HG03175 (cell line): ENCODE measurements around the gene KCNK4.
A peak's percentile ranks its signal among the peaks of the same experiment; 100 is the strongest.

ENCODE experiments used
- ATAC-seq: cut with Tn5 transposase; IDR thresholded peaks from one replicate; pipeline ENCODE4 v1.9.1; 2021; ENCODE audit warnings: mild to moderate bottlenecking, moderate library complexity; ENCODE audit not compliant: unreplicated experiment

KCNK4 gene

DNA sequence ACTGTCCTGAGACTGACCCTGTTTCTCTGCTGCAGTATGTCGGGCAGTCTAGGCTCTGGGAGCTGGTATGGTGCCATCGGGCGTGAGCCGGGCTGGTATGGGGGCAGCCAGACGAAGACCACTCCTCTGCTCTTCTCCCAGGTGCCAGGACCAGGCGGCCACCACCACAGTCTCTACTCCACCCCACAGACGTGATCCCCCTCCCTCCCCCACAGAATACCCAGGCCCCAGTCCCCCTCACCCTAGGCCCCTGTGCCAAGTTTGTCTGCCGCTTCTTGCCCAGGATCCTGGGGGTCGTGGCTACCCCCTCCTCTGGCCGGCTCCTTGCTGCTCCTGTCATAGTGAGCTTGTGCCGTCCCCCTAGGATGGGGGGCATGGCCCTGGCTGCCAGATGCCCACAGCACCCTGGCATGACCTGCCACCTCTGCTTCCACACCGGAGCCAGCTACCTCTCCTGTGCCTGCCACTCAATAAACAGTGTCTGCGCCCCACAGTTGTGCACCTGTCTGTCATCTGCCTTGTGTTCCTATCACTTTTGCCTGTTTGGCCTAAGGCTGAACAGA is 2.0 kb upstream of the KCNK4 start:
- no peak for ATAC-seq

DNA sequence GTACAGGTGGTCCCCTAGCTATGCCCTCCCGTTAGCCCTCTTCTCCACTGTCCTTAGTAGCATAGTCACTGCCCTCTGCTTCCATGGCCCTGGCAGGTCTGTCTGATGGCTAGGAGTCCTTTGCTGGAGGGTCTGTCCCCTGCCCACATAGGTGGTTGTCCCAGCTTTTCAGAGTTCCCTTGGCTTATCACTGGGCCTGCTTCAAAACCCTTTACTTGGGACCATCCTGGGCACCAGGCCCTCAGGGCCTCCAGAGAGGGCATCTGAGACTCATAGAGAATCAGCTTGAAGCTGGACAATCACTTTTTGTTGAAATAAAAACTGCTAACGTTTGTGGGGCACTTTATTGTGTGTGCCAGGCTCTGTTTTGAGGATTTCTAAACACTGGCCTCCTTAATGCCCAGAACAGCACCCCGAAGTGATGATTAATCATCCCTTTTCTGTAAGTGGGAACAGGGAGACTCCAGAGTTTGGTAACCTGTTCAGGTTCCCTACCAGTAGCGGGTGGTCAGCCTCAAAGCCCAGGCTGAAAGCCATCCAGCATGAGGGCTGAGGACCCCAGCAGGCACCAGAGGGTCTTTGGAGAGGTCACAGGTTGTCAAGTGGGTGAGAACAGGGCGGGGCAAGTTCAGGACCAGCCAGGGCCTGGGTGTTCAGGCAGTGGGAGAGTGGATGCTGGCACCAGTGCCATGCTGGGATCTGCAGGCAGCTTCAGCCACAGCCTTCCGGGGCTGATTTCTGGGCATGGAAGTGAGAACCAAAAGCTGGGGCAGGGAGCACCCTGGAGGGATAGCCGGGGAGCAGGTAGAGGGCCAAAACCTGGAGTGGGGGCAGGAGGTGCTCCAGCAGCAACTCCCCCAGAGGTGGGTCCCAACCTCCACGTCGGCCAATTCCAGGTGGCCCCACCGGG is 495 bp upstream of the KCNK4 start:
- ATAC-seq = no peak

DNA sequence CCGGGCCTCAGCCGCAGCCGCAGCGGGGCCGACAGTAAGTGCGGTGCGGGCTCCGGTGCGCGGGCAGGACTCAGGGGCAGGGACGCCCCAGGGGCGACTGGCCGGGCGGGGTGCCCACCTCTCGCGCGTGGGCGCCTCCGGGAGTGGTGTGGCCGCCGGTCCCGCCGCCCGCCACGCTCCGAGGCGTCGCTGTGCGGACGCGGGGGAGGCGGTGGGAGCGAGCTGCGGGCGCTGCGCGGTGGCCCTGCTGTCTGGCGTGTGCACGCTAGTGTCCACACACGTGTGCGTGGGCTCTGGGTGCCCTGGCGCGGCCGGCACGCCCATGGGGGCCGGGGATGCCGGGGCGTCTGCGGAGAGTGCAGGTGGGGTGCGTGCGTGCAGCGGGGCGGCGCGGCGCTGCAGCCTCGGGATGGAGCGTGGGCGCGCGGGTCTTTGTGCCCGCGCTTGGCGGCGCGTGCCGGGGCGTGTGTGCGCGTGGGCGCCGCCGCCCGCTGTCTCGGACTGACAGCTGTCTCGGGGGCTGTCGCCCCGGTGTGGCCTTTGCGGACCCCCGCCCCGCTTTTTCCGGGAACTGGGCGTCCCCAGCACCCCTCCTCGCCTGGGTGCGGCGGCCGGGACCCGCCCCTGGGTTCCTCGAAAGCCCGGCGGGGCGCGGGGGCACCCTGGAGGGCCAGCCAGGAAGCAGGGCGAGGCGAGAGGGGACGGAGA is 804 bp downstream of the KCNK4 start:
- no peak for ATAC-seq

DNA sequence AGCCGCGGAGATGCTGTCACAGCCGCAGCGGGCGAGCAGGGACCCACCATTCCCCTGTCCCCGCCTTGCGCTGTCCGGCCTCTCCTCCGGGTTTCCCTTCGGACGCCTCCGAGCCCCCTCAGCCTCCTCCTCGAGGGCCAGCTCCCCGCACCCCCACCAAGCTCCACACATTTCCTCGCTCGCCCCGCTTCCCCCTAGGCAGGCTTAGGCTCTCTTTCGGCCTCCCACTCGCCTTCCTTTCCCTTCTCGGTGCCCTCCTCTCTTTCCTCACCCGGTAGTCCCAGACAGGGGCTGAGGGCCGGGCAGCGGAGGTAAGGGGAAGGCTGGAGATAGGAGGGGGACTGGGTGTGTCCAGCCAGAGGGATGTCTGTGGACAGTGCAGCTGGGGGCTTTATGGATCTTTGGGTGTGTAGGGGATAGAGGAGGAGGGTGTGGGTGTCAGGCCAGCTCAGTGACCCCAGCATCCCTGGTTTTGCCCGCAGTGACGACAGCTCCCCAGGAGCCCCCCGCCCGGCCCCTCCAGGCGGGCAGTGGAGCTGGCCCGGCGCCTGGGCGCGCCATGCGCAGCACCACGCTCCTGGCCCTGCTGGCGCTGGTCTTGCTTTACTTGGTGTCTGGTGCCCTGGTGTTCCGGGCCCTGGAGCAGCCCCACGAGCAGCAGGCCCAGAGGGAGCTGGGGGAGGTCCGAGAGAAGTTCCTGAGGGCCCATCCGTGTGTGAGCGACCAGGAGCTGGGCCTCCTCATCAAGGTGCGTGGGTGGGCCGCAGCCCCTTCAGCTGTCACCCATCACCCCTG is 1.6 kb downstream of the KCNK4 start:
- ATAC-seq = no peak

DNA sequence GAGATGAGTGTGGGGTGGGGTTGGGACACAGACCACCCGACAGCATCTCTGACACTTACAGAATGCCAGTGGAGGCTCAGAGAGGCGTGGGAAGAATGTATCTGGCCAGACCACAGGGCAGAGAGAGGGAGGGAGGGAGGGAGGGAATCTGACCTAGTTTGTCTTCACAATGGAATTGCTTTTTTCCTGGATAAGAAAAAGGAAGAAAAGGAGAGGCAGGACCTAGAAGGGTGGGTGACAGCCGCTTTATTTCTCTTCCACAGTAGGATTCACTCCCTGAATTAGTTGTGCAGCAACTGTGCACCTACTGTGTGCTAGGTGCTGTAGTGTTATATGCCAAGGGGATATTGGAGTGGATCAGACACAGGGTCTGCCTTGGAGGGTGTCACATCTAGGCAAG is 3.7 kb downstream of the KCNK4 start:
- ATAC-seq = no peak

DNA sequence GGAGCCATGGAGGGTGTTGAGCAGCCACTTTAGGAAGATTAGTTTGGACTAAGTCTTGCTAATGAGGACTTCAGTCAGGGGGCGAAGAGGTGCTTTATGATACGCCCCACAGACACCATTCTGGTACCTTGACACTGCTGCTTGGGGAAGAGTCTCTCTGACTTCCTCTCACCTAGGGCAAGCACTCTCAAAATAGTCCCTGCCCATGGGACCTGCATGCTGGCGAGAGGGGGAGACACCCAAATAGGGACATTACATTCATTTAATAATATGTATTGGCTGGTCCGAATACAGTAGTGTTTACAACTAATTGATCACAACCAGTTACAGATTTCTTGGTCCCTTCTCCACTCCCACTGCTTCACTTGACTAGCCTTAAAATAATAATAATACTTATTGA is 4.7 kb downstream of the KCNK4 start:
- no peak for ATAC-seq

DNA sequence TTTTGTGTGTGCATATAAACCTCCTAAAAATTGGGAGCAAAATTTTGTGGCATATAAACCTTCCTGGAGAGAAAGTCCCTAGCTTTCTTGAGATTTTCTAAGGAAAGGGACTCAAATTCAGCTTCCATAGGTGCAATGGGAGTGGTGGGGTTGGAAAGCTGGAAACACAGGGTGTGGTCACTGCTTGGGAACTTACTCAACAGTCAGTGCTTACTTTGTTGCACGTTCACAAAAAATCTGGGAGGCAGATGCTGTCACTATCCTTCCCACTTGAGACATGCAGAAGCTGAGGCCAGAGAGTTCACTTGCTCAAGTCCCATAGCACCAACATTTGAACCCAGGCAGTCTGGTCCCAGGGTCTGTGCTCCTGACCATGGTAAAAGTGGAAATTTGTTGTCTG is 5.1 kb downstream of the KCNK4 start:
- ATAC-seq = no peak

DNA sequence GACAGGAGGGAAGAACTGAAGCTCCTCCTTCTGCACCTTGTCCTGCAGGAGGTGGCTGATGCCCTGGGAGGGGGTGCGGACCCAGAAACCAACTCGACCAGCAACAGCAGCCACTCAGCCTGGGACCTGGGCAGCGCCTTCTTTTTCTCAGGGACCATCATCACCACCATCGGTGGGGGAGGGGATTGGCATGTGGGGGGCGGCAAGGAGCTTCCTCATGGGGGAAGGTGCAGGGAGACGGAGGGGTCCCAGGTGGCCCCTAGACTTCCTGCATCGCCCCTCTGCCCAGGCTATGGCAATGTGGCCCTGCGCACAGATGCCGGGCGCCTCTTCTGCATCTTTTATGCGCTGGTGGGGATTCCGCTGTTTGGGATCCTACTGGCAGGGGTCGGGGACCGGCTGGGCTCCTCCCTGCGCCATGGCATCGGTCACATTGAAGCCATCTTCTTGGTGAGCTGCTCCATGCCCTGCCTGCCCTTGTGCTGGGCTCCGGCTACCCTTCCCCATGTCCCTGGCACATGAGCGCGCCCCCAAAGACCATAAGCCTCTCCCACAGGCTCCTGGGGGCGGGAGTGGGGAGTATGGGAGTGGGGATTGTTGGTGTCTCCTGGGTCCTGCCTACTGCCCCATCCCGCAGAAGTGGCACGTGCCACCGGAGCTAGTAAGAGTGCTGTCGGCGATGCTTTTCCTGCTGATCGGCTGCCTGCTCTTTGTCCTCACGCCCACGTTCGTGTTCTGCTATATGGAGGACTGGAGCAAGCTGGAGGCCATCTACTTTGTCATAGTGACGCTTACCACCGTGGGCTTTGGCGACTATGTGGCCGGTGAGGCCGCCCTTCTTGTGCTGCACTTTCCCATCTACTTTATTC is 6.0 kb downstream of the KCNK4 start:
- ATAC-seq = no peak

DNA sequence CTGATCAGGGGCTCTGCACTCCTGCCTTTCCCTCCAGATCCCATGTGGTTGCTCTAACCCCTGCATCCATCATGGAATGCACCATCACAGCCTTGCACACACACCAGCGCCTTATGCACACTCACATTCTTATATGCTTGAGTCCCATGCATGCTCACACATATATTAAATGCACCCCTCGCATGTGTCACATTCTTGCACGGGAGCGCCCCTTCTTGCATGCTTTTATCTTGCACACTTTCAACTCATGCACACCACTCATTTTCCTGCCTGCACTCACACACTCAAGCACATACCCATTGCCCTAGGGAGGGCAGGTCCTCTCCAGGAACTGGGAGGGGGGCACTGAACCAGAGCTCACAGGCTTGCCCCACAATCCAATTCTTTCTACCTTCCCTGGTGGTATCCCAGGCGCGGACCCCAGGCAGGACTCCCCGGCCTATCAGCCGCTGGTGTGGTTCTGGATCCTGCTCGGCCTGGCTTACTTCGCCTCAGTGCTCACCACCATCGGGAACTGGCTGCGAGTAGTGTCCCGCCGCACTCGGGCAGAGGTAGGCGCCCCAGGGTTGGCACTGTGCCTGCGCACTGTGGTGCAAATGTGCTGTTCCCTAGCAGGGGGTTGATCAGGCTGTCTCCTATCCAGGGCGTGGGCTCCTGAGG is 6.7 kb downstream of the KCNK4 start:
- ATAC-seq = no peak

DNA sequence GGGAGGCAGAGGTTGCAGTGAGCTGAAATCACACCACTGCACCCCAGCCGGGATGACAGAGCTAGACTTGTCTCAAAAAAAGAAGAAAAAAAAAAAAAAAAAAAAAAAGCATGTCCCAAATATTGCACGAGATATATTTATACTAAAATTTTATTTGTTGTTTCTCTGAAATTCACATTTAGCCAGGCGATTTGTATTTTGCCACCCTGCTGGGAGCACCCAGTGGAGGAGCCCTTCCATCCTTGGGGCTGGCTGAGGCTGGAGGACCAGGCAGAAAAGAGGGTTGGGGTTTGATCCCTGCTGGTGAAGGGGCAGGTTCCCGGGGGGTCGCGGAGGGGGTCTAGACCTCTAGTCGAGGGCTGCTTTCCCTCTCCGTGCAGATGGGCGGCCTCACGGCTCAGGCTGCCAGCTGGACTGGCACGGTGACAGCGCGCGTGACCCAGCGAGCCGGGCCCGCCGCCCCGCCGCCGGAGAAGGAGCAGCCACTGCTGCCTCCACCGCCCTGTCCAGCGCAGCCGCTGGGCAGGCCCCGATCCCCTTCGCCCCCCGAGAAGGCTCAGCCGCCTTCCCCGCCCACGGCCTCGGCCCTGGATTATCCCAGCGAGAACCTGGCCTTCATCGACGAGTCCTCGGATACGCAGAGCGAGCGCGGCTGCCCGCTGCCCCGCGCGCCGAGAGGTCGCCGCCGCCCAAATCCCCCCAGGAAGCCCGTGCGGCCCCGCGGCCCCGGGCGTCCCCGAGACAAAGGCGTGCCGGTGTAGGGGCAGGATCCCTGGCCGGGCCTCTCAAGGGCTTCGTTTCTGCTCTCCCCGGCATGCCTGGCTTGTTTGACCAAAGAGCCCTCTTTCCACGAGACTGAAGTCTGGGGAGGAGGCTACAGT is 8.1 kb downstream of the KCNK4 start:
- ATAC-seq = no peak

DNA sequence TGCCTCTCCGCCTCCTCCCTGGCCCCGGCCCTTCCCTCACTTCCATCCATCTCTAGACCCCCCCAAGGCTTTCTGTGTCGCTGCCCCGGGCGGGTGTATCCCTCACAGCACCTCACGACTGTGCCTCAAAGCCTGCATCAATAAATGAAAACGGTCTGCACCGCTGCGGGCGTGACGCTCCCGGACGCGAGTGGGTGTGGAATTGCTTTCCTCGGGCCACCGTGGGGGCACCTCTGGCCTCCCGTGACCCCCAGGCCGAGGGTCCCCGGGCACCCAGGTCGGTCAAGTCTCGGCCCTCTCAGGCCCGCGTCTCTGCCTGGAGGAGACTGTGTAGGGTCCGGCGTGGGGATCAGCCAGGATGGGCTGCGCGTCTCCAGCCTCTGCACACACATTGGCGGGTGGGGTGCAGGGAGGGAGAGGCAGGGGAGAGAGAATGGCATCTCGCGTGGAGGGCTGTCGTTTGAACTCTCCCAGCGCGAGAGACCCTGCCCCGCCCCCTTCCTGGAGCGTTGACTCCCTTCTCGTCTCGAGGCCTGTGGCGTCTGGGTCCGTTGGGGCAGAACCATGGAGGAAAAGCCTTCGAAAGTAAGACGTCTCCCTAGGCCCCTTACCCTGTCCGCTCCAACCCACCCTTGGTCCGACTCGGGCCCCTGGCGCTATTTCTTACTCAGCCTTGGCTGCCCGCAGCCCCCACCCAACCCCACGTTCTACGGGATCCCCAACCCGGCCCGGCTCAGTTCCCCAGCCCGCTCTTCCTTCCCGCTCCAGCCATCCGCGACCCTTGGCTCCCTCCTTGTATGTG is 8.9 kb downstream of the KCNK4 start, which contains the start of gene CATSPERZ:
Gene CATSPERZ, plus strand, starts transcription at position 512 of the 802 bp plus-strand sequence. Its CDS starts 53 bp downstream, at position 565.
- ATAC-seq = no peak

DNA sequence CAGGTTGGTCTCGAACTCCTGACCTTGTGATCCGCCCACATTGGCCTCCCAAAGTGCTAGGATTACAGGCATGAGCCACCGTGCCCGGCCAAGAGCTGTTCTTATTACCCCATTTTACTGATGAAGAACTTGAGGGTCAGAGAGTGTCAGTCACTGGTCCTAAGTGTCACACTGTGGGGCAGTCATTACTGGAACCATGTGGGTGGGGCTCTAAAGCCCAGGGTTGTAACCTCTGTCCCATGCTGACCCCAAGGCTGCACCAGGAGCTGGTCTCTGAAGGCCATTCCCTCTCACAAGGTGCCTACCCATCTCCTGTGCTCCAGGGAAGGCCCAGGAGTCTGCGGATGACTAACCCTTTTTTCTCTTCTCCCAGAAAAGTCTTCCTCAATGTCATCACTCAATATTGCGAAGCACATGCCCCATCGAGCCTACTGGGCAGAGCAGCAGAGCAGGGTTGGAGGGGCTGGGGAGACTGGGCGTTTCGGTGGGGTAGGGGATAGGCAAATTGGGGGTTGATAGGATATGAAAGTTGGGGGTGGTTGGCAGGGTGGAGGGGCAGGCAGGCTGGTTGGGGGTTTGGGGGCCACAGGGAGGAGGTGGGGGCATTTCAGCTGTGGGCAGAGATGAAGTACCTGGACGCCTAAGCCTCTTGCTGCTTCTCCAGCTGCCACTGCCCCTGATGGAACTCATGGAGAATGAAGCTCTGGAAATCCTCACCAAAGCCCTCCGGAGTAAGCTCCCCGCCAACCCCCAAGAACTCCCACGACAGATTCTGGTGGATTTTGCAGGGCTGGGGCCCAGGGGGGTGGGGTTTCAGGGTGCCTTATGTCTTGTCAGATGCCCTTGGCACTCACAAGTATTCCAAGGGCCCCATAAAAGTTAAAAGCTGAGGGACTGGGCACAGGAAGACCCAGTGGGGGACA is 12.3 kb downstream of the KCNK4 start:
- no peak for ATAC-seq

DNA sequence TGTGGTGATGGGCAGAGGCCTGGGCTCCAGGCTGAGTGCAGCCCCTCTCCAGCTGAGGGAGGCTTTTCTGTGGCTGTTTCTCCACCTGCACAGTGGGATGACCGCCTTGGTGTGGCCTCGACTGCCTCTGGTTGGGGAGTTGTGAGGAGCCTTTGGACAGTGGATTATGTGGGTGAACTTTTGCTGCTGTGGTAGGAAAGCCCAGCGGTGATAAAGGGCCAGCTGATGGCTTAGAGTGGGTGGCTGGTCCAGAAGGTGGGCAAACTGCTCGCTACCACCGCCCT is 12.9 kb downstream of the KCNK4 start:
- ATAC-seq = no peak

DNA sequence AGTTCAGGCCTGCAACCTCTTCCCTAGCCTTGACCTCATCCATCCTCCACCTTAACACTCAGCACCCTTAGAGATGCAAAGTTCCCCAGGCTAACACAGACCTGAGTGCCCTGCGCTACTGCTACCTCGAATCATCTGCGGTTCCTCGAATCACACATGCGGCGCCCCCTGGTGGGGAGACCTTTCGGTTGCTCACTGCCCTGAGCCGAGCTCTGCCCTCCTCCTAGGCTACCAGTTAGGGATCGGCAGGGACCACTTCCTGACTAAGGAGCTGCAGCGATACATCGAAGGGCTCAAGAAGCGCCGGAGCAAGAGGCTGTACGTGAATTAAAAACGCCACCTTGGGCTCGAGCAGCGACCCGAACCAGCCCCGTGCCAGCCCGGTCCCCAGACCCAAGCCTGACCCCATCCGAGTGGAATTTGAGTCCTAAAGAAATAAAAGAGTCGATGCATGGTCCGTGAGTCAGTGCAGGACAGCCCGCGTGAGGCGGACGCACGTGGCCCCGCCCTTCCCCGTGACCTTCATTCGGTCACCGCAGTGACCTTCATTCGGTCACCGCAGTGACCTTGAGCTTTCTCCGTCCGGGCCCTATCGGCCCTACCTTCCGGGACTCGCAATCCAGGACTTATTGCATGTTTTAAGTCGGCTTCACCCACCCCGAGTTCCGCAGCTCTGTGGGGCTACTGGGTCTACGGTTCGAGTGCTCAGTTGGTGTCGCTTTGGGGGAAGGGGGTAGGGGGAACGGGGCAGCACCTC is 13.4 kb downstream of the KCNK4 start:
- ATAC-seq = peak; percentile 35

DNA sequence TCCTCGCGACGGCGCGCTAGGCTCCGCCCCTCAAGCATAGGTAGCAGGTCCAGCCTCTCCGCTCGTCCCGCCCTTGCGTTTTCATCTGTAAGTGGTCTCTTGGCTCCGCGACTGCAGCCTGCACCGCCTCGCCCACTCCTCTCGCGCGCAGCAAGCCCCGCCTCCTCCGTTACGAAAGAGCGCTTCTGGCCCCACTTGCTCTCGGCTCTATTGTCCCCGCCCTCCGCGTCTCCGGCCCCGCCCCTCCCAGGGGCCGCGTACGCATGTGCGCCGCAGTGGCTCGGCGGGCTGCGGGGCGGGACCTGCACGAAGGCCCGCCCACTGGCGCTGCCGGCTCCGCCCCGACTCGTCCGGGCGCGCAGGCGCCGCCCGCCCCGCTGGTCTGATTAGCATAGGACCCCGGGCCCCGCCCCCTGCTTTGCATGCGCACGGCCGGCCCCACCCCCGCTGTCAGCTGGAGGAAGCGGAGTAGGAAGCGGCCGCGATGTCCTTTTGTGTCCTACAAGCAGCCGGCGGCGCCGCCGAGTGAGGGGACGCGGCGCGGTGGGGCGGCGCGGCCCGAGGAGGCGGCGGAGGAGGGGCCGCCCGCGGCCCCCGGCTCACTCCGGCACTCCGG is 14.1 kb downstream of the KCNK4 start, which contains the start of gene ESRRA:
Gene ESRRA, plus strand, starts transcription at position 450 of the 616 bp plus-strand sequence. CDS start 1,656 bp downstream, outside the sequence.
- ATAC-seq = peak; percentile 73
